ENCODE results near the gene SLC4A11.

DNA sequence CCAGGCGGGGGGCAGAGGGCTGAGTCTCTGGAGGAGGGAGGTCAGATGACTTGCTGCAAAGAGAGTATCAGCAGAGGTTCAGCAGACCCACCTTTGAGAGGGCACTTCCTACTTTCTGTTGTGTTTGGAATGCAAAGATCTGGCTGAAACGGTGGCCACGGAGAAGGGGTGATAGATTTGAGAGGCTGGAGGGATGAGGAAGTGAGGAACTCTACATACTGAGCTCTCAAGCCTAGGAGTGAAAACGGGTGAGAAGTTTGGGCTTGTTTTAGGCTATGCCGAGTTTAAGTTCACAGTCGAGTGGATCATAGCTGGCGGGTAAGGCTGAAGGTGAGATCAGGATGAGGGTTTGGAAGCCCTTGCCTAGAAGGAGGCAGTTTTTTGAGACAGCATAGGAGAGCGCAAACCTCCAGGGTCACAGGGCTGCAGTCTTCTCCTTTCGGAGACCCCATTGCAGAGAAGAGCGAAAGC lies 30.2 kb downstream of the SLC4A11 start:
- TF ChIP-seq POLR2A (IDR thresholded peaks at IDR 0.05; ENCODE audit: low read length) (no peak), GATA1 (IDR thresholded peaks at IDR 0.05; ENCODE audit: low read depth, low read length) (no peak)
